Neural cell (in vitro differentiated cells): ENCODE results near the gene CCDC107. TPM values are rescaled to one million over a fixed set of nuclear protein-coding genes. Genes with fewer than 3 reads are reported as not detected.

Experiments
- H2AFZ ChIP-seq: fragments of 200-600, 300-800 bp; sonication (generic), shearing (Covaris generic); 2 replicates; pipeline ENCODE4 v1.6.0; 2014; ENCODE audit warnings: low read depth, mild to moderate bottlenecking, antibody characterized with exemption, low read length, moderate library complexity
- H3F3A ChIP-seq: fragments of 200-600 bp; shearing (Covaris generic); 2 replicates; pipeline ENCODE4 v1.6.1; 2016; ENCODE audit warnings: mild to moderate bottlenecking, moderate library complexity, mixed read lengths, antibody characterized with exemption, low read length; ENCODE audit not compliant: insufficient read depth, poor library complexity, severe bottlenecking
- H3K27ac ChIP-seq: fragments of 200-600, 300-800 bp; sonication (generic), shearing (Covaris generic); 2 replicates; pipeline ENCODE4 v1.5.1; 2014; ENCODE audit warnings: mild to moderate bottlenecking, low read length, moderate library complexity
- H3K27me3 ChIP-seq: fragments of 300-800, 200-600 bp; sonication (generic), shearing (Covaris generic); 2 replicates; pipeline ENCODE4 v1.6.0; 2014; ENCODE audit warnings: mild to moderate bottlenecking, low read depth, low read length, moderate library complexity; ENCODE audit not compliant: insufficient read depth
- H3K36me3 ChIP-seq: fragments of 300-800, 200-600 bp; sonication (generic), shearing (Covaris generic); 2 replicates; pipeline ENCODE4 v1.5.1; 2014; ENCODE audit warnings: mild to moderate bottlenecking, antibody characterized with exemption, low read length, moderate library complexity; ENCODE audit not compliant: insufficient read depth
- H3K4me2 ChIP-seq: fragments of 300-800, 200-600 bp; sonication (generic), shearing (Covaris generic); 2 replicates; pipeline ENCODE4 v1.6.0; 2014; ENCODE audit warnings: mild to moderate bottlenecking, low read length
- H3K4me3 ChIP-seq: fragments of 300-800, 200-600 bp; sonication (generic), shearing (Covaris generic); 2 replicates; pipeline ENCODE4 v1.5.1; 2014; ENCODE audit warnings: mild to moderate bottlenecking, low read length, moderate library complexity
- H3K79me2 ChIP-seq: fragments of 200-600 bp; shearing (Covaris generic); replicated peaks from 2 replicates; pipeline ENCODE4 v1.6.0; 2014; ENCODE audit warnings: mild to moderate bottlenecking, low read length, moderate library complexity; ENCODE audit not compliant: insufficient read depth
- H3K9ac ChIP-seq: fragments of 300-800, 200-600 bp; sonication (generic), shearing (Covaris generic); 2 replicates; pipeline ENCODE4 v1.6.1; 2016; ENCODE audit warnings: mild to moderate bottlenecking, low read length, mixed read lengths
- H3K9me2 ChIP-seq: fragments of 200-600 bp; shearing (Covaris generic); 2 replicates; pipeline ENCODE4 v1.6.1; 2016; ENCODE audit warnings: mild to moderate bottlenecking, low read length, mixed read lengths; ENCODE audit not compliant: insufficient read depth
- H3K9me3 ChIP-seq: fragments of 200-600, 300-800 bp; sonication (generic), shearing (Covaris generic); 2 replicates; pipeline ENCODE4 v1.6.1; 2016; ENCODE audit warnings: mild to moderate bottlenecking, mixed run types, low read length, moderate library complexity, mixed read lengths
- H4K20me1 ChIP-seq: fragments of 200-600 bp; shearing (Covaris generic); 2 replicates; pipeline ENCODE4 v1.6.1; 2016; ENCODE audit warnings: mild to moderate bottlenecking, mixed run types; ENCODE audit not compliant: insufficient read depth
- CTCF ChIP-seq: fragments of 450-650 bp; IDR thresholded peaks from 2 replicates; pipeline ENCODE4 v1.5.1; 2014; ENCODE audit warnings: antibody characterized with exemption, mild to moderate bottlenecking, moderate library complexity; ENCODE audit not compliant: poor library complexity, severe bottlenecking
- EP300 ChIP-seq: fragments of 450-650 bp; conservative IDR thresholded peaks from 2 replicates; pipeline ENCODE4 v1.6.1; 2014; ENCODE audit warnings: antibody characterized with exemption, mild to moderate bottlenecking, moderate library complexity; ENCODE audit not compliant: poor library complexity, severe bottlenecking
- EZH2 ChIP-seq: fragments of 200-600, 300-800 bp; shearing (Covaris generic), sonication (generic); IDR thresholded peaks from 2 replicates; pipeline ENCODE4 v1.6.1; 2014; ENCODE audit warnings: antibody characterized with exemption, low read length, borderline replicate concordance, mild to moderate bottlenecking; ENCODE audit not compliant: insufficient read depth, poor library complexity, severe bottlenecking
- MXI1 ChIP-seq: fragments of 450-650 bp; conservative IDR thresholded peaks from 2 replicates; pipeline ENCODE4 v1.6.1; 2014; ENCODE audit warnings: antibody characterized with exemption, mild to moderate bottlenecking; ENCODE audit not compliant: poor library complexity, severe bottlenecking
- POLR2AphosphoS5 ChIP-seq: IDR thresholded peaks from 2 replicates; pipeline ENCODE4 v1.6.1; 2012
- RAD21 ChIP-seq: fragments of 450-650 bp; conservative IDR thresholded peaks from 2 replicates; pipeline ENCODE4 v1.6.1; 2014; ENCODE audit warnings: antibody characterized with exemption, mild to moderate bottlenecking, moderate library complexity
- SMC3 ChIP-seq: fragments of 450-650 bp; conservative IDR thresholded peaks from 2 replicates; pipeline ENCODE4 v1.6.1; 2014; ENCODE audit warnings: antibody characterized with exemption, mild to moderate bottlenecking, moderate library complexity; ENCODE audit not compliant: poor library complexity
- TAF1 ChIP-seq: IDR thresholded peaks from 2 replicates; pipeline ENCODE4 v1.6.1; 2012; ENCODE audit warnings: low read depth
- polyA plus RNA-seq: library from polyadenylated mRNA; depleted of rRNA; stranded (reverse); fragments of >200 nt; gene quantifications from 2 replicates; pipeline ENCODE4 v1.2.3, GENCODE V29; 2014
- TF ChIP-seq, protein P1 (sequence below): IDR thresholded peaks from 2 replicates; pipeline ENCODE4 v1.6.1; 2012; ENCODE audit warnings: borderline replicate concordance

CCDC107 gene
- polyA plus RNA-seq, 1 donor from 2014 or later, result 41.4 TPM

DNA sequence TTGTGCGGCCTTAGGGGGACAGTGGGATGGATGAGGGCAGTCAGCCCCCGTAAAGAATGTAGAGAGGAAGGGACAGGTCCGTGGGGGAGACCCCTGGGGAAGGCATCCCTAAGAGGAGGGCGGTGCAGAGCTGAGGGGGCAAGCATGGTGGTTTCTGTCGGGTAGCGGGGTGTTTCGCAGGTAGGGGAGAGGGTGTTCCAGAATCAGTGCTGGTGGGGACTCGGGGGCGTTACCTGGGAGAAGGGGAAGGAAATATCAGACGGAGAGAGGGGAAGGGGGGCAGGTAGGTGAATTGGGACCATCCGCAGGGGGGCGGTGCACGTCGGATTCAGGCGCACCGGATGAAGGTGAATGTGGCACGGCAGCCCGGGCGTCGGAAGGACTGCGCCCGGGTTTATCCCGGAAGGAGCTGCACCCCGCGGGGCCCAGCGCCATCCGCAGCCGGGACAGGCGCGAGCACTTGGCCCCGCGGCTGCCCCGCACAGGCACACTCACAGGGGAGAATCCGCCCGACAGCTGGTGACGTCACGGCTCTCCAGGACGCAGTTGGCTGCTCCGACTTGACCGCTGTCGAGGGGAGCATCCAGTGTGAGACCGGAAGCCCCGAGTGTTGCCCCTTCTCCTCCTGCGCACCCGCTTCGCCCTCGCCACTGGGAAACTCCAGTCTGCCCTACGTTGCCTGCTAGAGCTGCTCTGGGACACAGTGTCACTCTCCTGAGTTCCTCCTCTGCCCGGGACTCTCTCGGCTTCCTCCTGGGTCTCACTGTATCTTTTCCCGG lies 41.2 kb upstream of the CCDC107 start:
- H4K20me1 ChIP-seq, result no peaks in the 10 kb centered on the region
- H3F3A ChIP-seq, result no peaks in the 10 kb centered on the region
- no peak overlapping the region for H3K27ac ChIP-seq
- TF ChIP-seq SMC3 (no peak), EZH2 (no peak), RAD21 (no peak), POLR2AphosphoS5 (no peak), CTCF (no peak), MXI1 (no peak), EP300 (no peak), TAF1 (no peak)
- TF ChIP-seq, protein P1, sequence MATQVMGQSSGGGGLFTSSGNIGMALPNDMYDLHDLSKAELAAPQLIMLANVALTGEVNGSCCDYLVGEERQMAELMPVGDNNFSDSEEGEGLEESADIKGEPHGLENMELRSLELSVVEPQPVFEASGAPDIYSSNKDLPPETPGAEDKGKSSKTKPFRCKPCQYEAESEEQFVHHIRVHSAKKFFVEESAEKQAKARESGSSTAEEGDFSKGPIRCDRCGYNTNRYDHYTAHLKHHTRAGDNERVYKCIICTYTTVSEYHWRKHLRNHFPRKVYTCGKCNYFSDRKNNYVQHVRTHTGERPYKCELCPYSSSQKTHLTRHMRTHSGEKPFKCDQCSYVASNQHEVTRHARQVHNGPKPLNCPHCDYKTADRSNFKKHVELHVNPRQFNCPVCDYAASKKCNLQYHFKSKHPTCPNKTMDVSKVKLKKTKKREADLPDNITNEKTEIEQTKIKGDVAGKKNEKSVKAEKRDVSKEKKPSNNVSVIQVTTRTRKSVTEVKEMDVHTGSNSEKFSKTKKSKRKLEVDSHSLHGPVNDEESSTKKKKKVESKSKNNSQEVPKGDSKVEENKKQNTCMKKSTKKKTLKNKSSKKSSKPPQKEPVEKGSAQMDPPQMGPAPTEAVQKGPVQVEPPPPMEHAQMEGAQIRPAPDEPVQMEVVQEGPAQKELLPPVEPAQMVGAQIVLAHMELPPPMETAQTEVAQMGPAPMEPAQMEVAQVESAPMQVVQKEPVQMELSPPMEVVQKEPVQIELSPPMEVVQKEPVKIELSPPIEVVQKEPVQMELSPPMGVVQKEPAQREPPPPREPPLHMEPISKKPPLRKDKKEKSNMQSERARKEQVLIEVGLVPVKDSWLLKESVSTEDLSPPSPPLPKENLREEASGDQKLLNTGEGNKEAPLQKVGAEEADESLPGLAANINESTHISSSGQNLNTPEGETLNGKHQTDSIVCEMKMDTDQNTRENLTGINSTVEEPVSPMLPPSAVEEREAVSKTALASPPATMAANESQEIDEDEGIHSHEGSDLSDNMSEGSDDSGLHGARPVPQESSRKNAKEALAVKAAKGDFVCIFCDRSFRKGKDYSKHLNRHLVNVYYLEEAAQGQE, result no peak
- no peaks in the 10 kb centered on the region for H3K36me3 ChIP-seq
- no peak overlapping the region for H2AFZ ChIP-seq
- H3K4me2 ChIP-seq, result no peak overlapping the region
- H3K79me2 ChIP-seq, result no peaks in the 10 kb centered on the region
- peaks cover 33% of the 10 kb centered on the region for H3K27me3 ChIP-seq
- no peaks in the 10 kb centered on the region for H3K9me3 ChIP-seq
- H3K9me2 ChIP-seq, result no peaks in the 10 kb centered on the region
- no peak overlapping the region for H3K9ac ChIP-seq
- peak overlapping the region; percentile 25 for H3K4me3 ChIP-seq

DNA sequence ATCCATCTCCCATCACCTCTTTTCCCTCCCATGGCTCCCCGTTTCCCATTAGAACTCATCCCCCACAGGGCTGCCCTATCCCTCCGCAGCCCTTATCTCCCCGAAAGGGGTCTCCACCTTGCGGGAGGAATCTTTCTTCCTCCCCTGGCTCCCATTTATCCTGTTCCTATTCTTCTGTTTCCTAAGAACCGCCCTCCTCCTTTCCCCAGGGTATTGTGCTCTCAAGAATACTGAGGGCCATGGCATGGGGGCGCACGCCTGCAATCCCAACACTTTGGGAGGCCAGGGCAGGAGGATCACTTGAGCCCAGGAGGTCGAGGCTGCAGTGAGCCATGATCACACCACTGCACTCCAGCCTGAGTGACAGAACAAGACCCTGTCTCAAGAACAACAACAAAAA lies 40.5 kb upstream of the CCDC107 start:
- Histone ChIP-seq H3F3A (no peaks in the 10 kb centered on the region), H4K20me1 (no peaks in the 10 kb centered on the region), H3K27me3 (peaks cover 33% of the 10 kb centered on the region), H3K9me3 (no peaks in the 10 kb centered on the region), H3K9ac (no peak overlapping the region), H3K4me3 (no peak overlapping the region), H3K9me2 (no peaks in the 10 kb centered on the region), H3K36me3 (no peaks in the 10 kb centered on the region), H3K27ac (no peak overlapping the region), H2AFZ (no peak overlapping the region), H3K4me2 (no peak overlapping the region), H3K79me2 (no peaks in the 10 kb centered on the region)
- TF ChIP-seq RAD21 (no peak), EP300 (no peak)
- TF ChIP-seq, protein P1, result no peak
